ENCODE results near the gene PAX7. TPM values are rescaled to one million over a fixed set of nuclear protein-coding genes. Genes with fewer than 3 reads are reported as not detected.

The PAX7 gene
- total RNA-seq, 4 donors from 2014 or later: not detected

DNA sequence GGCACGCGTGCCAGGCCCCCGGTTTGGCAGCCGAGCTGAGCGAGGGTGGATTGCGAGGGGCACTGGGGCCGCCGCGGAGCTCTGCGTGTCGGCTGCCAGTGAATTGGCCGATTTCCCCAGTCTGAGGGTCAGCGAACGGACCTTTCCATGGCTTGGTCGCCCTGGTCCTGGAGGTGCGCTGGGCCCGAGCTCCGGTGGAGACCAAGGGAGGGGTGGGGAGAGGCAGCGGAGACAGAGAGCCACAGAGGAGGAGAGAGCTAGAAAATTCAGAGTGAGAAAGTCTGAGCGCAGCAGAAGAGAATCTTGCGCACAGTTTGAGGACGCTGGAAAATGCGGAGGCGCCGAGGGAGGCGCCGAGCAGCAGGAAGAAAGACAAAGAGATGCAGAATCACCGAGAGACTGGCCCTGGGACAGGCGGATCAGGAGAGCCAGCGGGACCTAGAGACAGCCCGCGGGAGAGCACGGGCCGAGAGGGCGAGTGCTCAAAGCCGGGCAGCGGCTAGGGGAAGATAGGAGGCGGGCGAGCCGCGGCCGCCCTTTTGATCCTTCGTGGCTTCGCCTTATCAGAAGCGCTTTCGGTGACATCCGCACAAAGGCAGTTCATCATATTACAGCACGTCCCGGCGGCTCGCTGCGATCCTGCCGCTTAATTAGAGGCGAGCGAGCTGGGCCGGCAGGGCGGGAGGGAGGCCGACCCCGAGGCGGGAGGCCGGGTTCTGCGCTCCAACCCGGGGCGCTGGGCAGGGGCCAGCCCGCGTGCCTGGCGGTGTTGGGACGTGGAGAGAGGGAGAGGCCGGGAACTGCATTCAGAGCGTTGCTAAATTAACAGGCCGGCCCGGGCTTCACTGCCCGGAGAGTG, 12.7 kb downstream of the PAX7 start:
- intact Hi-C loops (cut with DNase I; ENCODE audit: low total_unique reads): no loop called here
- H3K36me3 ChIP-seq: no peaks in the 10 kb centered on the region
- peaks cover 4 to 94% of the 10 kb centered on the region in 2 donors for H3K27me3 ChIP-seq
- H3K9me3 ChIP-seq: no peaks in the 10 kb centered on the region
- no peak for DNase-seq
- no peak overlapping the region for H3K27ac ChIP-seq
- no peak for TF ChIP-seq POLR2A (IDR thresholded peaks at IDR 0.05)
- no peak for TF ChIP-seq CTCF (IDR thresholded peaks at IDR 0.05)
- H3K4me3 ChIP-seq: no peak overlapping the region
- no peaks in the 10 kb centered on the region for H3K4me1 ChIP-seq

DNA sequence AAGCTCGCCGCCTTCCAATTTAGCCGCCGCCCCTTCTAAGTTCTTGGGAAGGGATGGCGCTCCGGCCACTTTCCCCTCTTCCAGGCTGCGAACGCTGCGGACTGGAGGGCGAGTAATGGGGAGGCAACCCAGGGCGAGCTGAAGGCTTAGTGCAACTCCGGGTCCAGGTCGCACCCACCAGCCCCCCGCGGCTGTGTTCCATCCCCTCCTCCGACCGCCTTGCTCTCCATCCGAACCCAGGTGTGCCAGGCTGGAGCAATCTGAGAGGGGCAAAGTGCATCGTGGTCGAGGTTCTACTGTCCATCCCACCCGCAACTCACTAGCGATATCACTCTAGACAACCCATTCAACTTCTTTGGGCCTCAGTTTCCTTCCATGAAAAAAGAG, 13.4 kb downstream of the PAX7 start:
- intact Hi-C loops (cut with DNase I; ENCODE audit: low total_unique reads): no loop called here
- TF ChIP-seq POLR2A (IDR thresholded peaks at IDR 0.05) (no peak), CTCF (IDR thresholded peaks at IDR 0.05) (no peak)
- Histone ChIP-seq H3K27ac (no peak overlapping the region), H3K4me1 (no peaks in the 10 kb centered on the region), H3K9me3 (no peaks in the 10 kb centered on the region), H3K4me3 (no peak overlapping the region), H3K27me3 (peaks cover 4 to 89% of the 10 kb centered on the region in 2 donors), H3K36me3 (no peaks in the 10 kb centered on the region)
- DNase-seq: no peak

DNA sequence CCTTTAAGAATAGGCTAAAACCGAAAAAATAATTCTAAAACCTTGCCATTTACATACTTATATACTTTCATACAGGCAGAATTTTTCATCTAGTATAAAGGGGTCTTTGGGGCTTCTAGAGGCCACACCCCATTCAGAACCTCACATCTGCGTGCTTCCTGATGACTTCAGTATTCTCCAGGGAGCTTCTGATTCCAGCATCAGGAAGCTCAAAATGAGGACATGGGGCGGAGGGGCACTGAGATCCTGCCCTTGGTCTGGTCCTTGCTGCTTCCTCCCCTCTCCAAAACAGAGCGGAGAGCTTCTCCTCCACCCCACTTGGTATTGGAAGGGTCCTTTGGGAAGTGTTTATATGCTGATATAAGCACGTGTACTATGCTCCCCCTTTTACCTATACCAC, 13.8 kb downstream of the PAX7 start:
- Histone ChIP-seq H3K27ac (no peak overlapping the region), H3K4me3 (no peak overlapping the region), H3K4me1 (no peaks in the 10 kb centered on the region), H3K9me3 (no peaks in the 10 kb centered on the region), H3K36me3 (no peaks in the 10 kb centered on the region), H3K27me3 (peaks cover 4 to 84% of the 10 kb centered on the region in 2 donors)
- intact Hi-C loops (cut with DNase I; ENCODE audit: low total_unique reads): no loop called here
- no peak for DNase-seq
- TF ChIP-seq POLR2A (IDR thresholded peaks at IDR 0.05) (no peak), CTCF (IDR thresholded peaks at IDR 0.05) (no peak)

DNA sequence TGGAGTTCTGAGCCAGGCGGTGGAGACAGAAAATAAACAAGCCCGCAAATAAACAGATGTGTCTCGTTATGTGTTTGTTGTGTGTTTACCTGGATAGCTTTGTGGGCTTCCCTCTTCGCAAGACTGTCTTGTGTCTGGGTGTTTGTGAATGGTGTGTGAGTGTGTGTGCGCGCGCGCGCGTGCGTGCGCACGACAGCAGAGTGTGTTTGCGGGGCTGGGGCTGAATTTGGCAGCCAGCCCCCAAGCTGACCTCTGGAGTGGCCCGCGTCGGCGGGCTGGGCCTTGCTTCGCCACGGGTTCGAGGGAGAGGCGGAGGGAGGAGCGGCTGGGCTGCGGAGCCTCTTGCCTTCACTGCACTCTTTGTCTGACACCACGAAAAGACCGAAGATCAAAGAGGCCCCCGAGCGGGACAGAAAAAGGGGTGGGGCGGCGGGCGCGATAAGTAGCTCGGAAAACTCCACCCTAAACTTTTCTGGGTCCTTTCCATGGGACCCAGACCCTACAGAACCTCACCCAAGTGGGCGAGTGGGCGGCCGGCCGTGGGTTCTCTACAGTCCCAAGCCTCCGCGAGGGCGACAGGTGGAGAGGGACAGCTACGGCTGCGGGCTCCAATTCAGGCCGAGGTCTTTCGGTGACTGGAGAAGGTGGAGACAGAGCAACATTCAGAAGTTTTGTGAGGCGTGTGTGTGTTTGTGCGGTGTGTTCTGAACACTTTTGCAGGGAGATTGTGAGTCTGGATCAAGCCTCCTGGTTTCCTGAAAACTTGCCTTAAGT, 14.5 kb downstream of the PAX7 start:
- Histone ChIP-seq H3K36me3 (no peaks in the 10 kb centered on the region), H3K27me3 (peaks cover 4 to 84% of the 10 kb centered on the region in 2 donors), H3K9me3 (no peaks in the 10 kb centered on the region), H3K4me1 (no peaks in the 10 kb centered on the region), H3K4me3 (no peak overlapping the region), H3K27ac (no peak overlapping the region)
- DNase-seq: no peak
- intact Hi-C loops (cut with DNase I; ENCODE audit: low total_unique reads): no loop called here
- TF ChIP-seq CTCF (IDR thresholded peaks at IDR 0.05): no peak

- H3K4me1 ChIP-seq: no peaks in the 10 kb centered on the region
- no peaks in the 10 kb centered on the region for H3K9me3 ChIP-seq
- no peak for DNase-seq
- H3K27me3 ChIP-seq: peaks cover 4 to 82% of the 10 kb centered on the region in 2 donors
- H3K4me3 ChIP-seq: no peak overlapping the region
- TF ChIP-seq POLR2A (IDR thresholded peaks at IDR 0.05): no peak
- no peak for TF ChIP-seq CTCF (IDR thresholded peaks at IDR 0.05)
- intact Hi-C loops (cut with DNase I; ENCODE audit: low total_unique reads): no loop called here
- H3K27ac ChIP-seq: no peak overlapping the region
- no peaks in the 10 kb centered on the region for H3K36me3 ChIP-seq
Observed at GRCh38 chr1:18645747-18646090, 15.1 kb downstream of the PAX7 start.

All from uterus (tissue), 4 donors.